Measurements from ENCODE around the gene ANO2.

The ANO2 gene

DNA sequence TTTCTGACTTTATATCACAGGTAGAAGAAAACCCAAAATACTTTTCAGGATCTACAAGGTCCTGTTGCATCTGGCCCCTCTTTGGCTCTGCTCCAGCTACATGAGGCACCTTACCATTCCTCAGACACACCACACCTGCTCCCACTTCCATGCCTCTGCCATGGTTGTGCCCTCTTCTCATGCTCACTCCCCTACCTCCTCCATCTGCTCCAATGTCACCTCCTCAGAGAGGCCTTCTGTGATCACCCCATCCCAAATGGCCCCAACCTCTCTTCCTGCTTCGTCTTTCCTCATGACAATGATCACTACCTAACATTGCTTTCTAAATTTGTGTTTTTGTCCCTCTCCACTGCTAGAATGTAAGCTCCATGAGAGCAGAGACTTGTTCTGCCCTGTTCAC lies 174.3 kb downstream of the ANO2 start:
- DNase-seq = no peak

- no peak for DNase-seq
Measured at GRCh38 chr12:5768581-5769196, 176.4 kb downstream of the ANO2 start.

DNA sequence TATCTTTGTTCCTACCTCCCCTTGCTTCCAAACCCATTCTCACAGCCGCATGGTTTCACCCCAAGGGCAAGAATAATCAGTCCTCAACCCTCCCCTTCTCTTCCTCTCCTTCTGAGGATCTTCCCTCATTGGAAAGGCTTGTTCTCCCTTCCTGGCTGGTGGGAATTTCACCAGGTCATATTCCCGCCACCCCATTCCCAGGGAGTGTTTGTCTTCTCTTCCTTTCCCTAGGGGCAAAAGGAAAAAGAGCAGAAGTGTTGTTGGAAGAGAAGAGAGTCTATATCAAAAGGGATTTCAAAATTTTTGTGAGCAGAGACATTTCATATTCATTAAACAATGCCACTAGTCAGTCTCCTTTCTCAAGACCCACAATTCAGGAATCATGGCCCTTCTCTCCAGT lies 176.9 kb downstream of the ANO2 start:
- no peak for DNase-seq

DNA sequence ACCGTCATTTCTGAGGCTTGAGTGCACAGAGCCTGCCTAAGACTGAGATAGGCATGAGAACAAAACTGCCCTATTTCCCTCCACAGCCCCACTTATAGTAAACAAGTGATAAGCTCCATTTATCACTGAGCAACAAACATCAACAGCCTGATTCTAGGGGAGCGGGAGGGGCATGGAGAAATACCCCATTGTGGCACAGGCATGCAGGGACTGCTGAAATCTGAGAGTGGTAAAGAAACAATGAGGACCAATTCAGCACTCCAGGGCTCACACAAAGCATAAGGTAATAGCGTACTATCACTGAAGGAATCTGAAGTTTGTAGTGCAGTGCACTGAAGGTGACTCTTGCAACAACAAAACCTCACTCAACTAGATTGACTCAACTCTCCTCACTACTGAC lies 186.7 kb downstream of the ANO2 start:
- DNase-seq = no peak

DNA sequence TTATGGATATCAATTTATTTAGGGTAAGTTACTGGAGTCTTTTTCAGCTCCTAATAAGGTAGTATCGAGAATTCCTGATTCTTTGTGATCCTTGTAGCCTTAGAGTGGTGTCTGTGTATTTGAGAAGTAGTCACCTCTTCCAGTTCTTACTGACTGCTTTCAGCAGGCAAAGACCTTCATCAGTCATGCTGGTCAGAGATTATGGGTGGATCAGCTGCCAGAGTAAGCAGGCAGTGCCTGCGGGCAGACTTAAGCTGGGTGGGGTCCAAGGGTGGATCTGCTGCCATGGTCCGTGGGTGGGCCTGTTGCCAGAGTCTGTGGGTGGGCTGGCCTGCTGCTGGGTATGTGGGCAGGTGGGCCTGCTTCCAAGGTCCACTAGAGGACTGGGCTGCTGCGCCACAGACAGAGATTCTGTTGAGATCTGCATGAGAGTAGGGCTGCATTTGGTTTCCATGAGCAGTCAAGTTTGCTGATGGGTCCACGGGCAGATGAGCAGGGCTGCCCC lies 188.7 kb downstream of the ANO2 start:
- no peak for DNase-seq

GRCh38 chr12:5748027-5748426 lies 197.0 kb downstream of the ANO2 start:
- DNase-seq = no peak

- no peak for DNase-seq
Measured at GRCh38 chr12:5746917-5747316, 198.1 kb downstream of the ANO2 start.

DNA sequence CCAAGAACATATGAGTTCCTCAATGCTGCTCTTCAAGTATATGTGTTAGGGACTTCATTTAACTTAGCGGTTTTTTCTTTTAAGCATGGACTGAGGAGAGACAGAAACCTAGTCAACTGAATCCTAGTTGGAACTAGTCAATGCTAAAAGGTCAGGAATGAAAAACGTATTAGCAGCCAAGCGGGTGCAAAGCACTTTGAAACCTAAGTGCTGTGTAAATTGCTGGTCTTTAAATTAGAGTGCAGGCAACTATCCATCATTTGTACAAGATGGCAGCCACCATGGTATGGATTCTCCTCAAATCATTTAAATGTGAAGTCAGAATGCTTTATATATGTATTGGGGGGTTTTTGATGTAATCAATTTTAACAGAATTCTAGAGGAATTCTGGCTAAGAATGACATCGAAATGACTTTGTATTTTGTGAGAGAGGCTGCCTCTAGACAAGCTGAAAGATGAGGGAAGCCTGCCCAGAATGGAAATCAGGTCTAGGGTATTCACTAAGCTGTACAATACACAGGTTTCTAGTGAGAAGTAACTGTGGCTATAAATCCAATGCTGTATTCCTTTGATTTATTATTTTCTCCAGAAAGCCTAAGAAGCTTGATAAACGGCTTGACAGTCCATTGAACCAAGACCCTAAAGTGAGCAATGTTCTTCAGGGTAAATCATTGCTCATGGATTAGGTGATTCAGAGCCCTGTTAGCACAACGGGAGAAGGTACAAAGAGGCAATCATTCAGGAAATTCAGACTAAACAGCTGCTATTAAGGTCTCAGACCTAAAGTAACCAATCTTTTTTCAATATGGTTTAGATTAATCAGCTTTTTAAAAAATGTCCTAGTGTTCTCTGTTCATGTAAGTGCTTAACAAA lies 198.8 kb downstream of the ANO2 start:
- no peak for DNase-seq

DNA sequence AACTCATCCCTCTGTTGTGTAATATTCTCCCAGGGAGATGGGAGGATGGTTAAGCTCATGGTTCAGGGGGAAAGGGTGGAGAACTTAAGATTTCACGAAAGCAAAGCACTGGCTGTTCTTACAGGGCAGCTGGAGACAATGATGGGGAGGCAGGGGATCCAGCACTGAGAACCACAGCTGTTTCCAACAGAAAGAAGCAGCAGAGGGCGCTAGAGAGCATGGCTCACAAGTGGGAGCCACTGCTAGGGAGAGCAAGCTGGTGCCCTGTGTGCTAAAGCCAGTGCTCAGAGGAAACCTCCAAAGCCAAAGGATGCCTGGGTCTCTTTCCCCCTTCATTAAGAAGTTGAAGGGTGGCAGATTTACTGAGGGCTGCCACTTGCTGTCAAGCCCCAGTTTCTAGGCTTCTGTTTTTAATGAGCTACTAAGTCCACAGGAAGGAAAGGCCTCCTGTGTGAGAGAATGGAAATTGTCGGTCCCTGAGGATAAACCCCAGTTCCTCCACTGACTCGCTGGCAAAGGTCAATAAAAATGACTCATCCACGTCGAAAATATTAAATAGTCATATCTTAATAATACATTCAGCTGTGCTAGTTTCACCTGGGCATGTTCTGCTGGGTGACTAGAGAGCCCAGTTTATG lies 199.7 kb downstream of the ANO2 start:
- peak; percentile 1 for DNase-seq

DNA sequence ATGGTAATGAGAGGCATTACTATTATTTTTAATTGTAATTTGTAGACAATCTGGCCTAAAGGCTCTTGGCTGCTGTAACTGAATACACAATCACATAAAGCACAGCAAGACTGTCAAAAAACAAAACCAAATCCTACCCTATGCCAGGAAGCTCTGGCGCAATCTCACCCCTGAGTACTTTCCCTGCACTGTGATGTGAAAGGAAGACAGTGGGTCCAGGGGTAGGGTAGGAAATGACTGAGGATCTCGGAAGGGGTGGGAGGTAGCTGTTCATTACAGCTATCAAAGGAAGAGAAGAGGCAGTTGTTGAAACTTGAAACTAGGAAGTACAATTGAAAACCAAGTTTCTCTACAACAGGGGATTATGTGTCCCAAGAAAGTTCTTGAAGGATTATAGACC lies 202.8 kb downstream of the ANO2 start:
- no peak for DNase-seq

- DNase-seq = no peak
Measured at GRCh38 chr12:5739917-5740316, 205.1 kb downstream of the ANO2 start.

DNA sequence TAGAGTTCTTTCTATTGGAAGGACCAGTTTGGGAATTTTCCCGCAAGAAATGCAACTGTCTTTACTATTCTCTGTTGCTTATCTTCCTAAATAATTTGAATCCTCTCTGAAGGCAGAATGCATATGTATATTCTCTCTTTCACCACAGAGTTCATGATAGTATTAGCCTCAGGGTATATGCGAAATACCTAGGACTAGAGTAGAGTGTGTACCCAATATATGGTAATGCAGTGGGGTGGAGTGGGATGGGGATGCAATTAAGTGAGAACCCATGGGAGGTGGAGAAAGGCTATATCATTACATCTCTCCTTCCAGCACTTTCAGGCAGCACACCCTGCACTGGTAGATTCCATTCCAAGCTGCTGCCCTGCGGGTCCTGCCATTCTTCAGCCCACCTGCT lies 207.3 kb downstream of the ANO2 start:
- no peak for DNase-seq

- DNase-seq = no peak
Measured at GRCh38 chr12:5736527-5736926, 208.5 kb downstream of the ANO2 start.

DNA sequence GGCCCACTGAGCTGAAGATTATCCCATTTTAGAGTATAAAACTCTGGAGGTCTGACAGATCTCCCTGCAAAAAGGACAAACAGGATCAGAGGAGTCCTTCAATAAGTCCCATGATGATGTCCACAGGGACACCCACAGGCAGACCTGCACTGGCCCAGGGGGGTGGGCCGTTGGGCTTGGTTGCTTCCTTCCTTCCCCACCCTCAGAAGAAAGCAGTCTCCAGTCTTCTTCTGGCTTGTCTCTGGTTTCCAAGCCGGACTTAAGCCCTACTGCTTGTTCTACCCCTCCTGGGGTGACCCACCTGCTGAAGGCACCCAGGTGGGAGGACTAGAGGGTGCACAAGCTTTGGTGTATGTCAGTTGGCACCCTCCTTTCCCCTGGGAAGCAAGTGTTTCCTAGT lies 209.0 kb downstream of the ANO2 start:
- DNase-seq = no peak

DNA sequence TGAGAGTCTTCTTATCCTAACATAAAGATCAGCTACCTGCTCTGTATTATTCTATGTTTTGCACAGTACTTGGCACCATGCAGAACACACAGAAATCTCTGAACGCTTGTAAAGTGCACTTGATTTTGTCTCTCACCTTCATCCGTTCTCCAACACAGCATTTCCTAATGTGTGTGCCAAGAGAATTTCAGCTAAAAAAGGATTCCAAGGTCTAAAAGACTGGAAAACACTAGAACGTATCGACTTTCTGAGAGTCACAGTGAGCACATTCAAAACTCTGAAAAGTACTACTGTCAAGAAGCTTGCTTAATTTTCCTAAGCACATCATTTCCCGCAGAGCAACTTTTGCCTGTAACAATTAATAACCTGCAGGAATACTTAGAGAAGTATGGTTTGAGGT lies 211.1 kb downstream of the ANO2 start:
- no peak for DNase-seq

GRCh38 chr12:5733136-5733755 lies 211.8 kb downstream of the ANO2 start:
- no peak for DNase-seq

DNA sequence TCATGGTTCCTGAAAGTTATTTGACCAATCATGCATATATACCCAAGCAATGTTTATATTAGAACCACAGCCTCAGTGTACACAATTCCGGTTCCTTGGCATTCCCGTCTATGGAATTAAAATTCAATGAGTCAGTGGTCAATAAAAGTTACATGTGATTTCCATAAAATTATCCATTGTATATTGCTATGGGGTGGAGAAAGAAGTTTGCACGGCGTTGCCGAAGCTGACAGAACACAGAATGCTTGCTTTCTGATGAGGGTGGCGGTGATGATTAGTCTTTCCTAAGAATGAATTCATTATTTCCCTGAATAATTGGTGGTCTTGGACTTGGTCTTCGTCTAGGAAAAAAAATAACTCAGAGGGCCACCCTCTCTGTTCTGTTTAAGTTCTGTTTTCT lies 214.1 kb downstream of the ANO2 start:
- DNase-seq = no peak

GRCh38 chr12:5723711-5724252 lies 221.3 kb downstream of the ANO2 start:
- no peak for DNase-seq

GRCh38 chr12:5723071-5723470 lies 222.0 kb downstream of the ANO2 start:
- DNase-seq = no peak

GRCh38 chr12:5720381-5721005 lies 224.6 kb downstream of the ANO2 start:
- DNase-seq = no peak

- DNase-seq = no peak
Measured at GRCh38 chr12:5718680-5719079, 226.4 kb downstream of the ANO2 start.

- no peak for DNase-seq
Measured at GRCh38 chr12:5718073-5718472, 227.0 kb downstream of the ANO2 start.

- DNase-seq = no peak
Measured at GRCh38 chr12:5716976-5717375, 228.1 kb downstream of the ANO2 start.

All from NCI-H774 (cell line).